Fibroblast of the aortic adventitia (primary cell): Measurements from ENCODE around the gene URGCP. TPM values are rescaled to one million over a fixed set of nuclear protein-coding genes. Genes with fewer than 3 reads are reported as not detected.

Experiments
- DNase-seq: peaks from one replicate; pipeline ENCODE4 v3.0.0-alpha.2; 2010; ENCODE audit warnings: low read depth
- H3K4me3 ChIP-seq: 2 replicates; pipeline ENCODE4 v1.5.1; 2011; ENCODE audit warnings: low read depth, mild to moderate bottlenecking, control low read depth, low read length, moderate library complexity
- total RNA-seq: library from RNA; depleted of rRNA; stranded (reverse); fragments of >200 nt; gene quantifications from 2 replicates; pipeline ENCODE4 v1.2.3, GENCODE V29; 2012; ENCODE audit warnings: low replicate concordance
- TF ChIP-seq, protein P1 (sequence below): IDR thresholded peaks from 2 replicates; pipeline ENCODE4 v1.5.1; 2011; ENCODE audit warnings: mild to moderate bottlenecking, low read length, control low read depth, inconsistent platforms; ENCODE audit not compliant: insufficient read depth

URGCP gene
- total RNA-seq, 1 donor = 24.7 TPM

DNA sequence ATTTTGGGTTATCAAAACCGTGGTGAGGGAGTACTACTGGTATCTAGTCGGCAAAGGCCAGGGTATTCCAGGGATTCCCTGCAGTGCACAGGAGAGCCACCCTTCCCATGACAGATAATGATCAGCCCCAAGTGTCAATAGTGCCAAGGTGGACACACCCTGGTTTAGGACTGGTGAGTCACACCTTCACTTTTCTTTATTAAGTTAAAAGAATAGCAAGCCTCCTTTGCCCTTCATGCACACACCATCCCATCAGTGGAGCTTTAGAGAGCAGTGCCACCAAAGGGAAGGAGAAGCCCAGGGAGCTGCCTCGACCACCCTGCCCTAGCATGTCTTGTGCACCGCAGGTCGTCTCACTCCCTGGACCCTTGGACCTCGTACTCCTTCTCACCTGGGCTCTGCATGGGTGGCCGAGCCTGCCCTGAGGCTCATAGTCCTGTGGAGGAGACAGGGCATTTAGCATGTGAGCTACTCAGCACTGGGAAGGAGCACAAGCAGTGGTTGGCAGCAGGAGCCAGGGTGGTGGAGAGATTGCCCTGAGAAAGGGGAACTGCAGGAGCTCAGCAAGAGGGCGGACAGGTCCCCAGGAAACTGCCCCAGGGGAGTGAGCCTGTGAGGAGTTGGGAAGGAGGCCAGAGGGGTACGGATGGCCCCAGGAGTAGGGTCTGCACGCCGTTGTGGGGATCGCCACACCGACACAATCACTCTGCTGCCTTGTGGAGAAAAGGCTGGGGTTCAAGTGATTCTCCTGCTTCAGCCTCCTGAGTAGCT is 37.2 kb upstream of the URGCP start:
- TF ChIP-seq, protein P1, sequence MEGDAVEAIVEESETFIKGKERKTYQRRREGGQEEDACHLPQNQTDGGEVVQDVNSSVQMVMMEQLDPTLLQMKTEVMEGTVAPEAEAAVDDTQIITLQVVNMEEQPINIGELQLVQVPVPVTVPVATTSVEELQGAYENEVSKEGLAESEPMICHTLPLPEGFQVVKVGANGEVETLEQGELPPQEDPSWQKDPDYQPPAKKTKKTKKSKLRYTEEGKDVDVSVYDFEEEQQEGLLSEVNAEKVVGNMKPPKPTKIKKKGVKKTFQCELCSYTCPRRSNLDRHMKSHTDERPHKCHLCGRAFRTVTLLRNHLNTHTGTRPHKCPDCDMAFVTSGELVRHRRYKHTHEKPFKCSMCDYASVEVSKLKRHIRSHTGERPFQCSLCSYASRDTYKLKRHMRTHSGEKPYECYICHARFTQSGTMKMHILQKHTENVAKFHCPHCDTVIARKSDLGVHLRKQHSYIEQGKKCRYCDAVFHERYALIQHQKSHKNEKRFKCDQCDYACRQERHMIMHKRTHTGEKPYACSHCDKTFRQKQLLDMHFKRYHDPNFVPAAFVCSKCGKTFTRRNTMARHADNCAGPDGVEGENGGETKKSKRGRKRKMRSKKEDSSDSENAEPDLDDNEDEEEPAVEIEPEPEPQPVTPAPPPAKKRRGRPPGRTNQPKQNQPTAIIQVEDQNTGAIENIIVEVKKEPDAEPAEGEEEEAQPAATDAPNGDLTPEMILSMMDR = no peak
- H3K4me3 ChIP-seq = no peak overlapping the region
- DNase-seq = no peak

DNA sequence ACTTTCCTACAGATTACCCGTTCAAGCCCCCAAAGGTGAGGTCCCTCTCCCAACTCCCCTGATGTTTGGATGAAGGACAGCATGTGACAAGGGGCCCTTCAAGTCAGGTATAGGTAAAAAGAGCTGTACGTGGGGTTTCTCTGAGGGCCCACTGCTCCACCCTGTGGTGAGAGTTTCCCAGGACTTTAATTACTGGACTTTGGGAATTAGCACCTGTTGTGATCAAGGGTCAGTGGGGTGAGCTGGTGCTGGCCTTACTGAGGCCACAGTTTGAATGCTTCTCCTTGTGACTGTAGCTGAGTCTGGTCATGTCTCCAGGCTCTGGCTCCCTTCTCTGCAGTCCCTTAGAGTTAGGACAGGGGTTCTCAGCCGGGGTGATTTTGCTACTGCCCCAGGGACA is 36.6 kb upstream of the URGCP start:
- TF ChIP-seq, protein P1 = no peak
- H3K4me3 ChIP-seq = no peak overlapping the region
- DNase-seq = no peak

DNA sequence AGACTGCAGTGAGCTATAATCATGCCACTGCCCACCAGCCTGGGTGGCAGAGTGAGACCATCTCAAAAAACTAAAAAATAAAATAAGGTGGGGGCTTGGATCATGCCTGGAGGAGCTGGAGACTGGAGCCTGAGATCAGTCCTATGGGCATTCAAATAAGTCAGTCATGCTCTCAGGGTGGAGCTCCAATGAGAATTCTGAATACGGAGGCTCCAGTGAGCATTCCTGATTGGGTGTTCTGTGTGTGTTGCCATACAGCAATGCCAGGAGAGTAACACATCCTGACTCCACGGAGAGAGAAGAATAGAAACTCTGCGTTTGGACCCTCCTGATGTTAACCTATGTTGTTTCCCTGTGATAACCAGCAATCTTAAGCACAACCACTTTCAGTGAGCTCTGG is 35.9 kb upstream of the URGCP start:
- TF ChIP-seq, protein P1 = no peak
- no peak for DNase-seq
- H3K4me3 ChIP-seq = no peak overlapping the region

DNA sequence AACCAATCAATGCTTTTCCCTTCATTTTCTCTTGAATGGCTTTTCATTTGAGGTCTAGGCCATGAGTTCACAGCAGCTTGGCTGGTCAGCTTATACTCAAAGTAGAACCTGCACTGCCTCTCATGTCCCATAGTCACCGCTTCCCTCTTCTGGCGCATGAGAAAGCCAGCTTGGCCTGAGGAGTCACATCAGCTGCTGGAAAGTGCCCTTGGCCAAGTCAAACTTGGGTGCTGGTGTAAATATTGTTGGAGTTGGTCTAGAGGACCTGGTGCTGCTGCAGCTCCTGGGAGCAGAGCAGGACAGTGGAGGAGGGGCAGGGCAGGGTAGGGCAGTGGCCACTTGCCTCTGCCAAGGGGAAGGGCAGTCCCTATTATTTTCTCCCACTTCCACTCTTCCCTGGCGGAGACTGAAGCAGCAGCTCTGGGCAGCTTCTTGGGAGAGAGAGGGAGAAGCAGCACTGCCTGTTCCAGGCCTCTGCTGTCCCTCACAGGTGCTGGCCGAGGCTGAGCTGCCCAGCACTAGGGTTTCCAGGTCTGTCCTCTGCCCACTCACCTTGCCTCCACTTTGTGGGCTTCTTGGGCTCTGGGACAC is 32.6 kb upstream of the URGCP start:
- no peak for DNase-seq
- TF ChIP-seq, protein P1 = no peak
- no peak overlapping the region for H3K4me3 ChIP-seq

DNA sequence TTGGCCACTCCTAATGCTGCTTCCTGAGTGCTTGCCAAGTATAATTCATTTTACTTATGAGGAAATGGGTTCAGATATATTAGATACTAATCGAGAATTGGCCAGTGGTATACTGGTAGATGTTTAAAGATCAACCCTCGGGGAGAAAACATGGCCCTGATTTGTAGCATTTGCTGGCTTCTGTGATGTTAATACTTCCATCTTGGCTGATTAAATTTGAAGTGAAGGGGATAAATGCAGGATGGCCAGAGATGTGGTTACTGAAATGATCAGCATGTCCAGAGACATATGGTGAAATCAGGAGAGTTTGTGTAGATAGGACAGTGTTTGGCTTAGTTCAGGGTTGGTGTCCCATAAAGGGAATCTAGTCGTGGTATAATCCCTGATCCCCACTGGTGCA is 31.0 kb upstream of the URGCP start:
- TF ChIP-seq, protein P1 = no peak
- H3K4me3 ChIP-seq = no peak overlapping the region

DNA sequence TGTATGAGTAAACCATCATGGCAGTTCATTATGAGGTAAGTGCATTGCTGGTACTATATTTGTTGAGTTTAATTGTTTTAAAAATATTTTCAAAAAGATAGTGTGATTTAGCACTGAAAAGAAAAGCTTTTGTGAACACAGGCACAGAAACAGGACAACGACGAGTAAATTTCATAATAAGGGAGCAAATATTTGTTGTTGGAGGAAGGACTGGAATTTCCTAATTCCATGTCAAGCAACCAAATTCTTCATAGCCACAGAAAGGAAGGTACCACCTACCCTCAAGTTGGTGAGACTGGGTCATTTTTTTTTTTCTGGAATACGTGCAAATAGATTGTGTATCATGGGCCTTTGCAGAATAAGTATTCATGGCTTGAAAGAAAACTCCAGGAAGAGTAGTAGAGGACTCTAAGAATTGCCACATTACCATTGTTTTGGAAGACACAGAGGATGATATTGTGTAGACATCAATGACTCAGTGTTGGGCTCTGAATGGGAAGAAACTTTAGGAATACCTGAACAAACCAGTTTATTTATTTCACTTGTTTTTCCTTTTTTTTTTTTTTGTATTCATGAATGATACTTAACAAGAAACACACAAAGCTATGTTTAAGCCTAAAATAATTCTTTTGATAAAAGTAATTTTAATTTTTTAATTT is 27.6 kb upstream of the URGCP start:
- no peak overlapping the region for H3K4me3 ChIP-seq
- no peak for DNase-seq
- TF ChIP-seq, protein P1 = no peak

More for the DNA sequence above, 31.0 kb upstream of the URGCP start:
- DNase-seq = no peak
